Tongue (tissue), 2 donors: ENCODE data around the gene TMEM14A. TPM values are rescaled to one million over a fixed set of nuclear protein-coding genes. Genes with fewer than 3 reads are reported as not detected.

Source experiments
- small RNA-seq: library from RNA; depleted of rRNA; stranded (forward); fragments of <200 nt; gene quantifications from one replicate; pipeline ENCODE3, GENCODE V24; 2014; ENCODE audit warnings: low replicate concordance
- total RNA-seq: library from RNA; depleted of rRNA; stranded (reverse); fragments of >200 nt; gene quantifications from one replicate; pipeline ENCODE4 v1.2.3, GENCODE V29; 2014

The TMEM14A gene
- total RNA-seq, 1 donor from 2014 or later, result 25.4 TPM

Small RNAs within 50 kb of the gene (small RNA-seq; reads per million reads assigned to genes)
- gene AL109918.2, result not detected

Other genes starting within 250 kb of the TMEM14A start
- 20.2 TPM for gene TRAM2, start 94.1 kb upstream of the TMEM14A start, total RNA-seq
- gene GSTA2, start 92.4 kb downstream of the TMEM14A start, total RNA-seq, result not detected
- 1.6 TPM for gene GSTA1, start 132.7 kb downstream of the TMEM14A start, total RNA-seq
- gene GSTA5, start 169.7 kb downstream of the TMEM14A start, total RNA-seq, result not detected
- not detected for gene GSTA3, start 238.6 kb downstream of the TMEM14A start, total RNA-seq